Left lung (tissue), 10 donors: ENCODE results near the gene KCNG2. TPM values are rescaled to one million over a fixed set of nuclear protein-coding genes. Genes with fewer than 3 reads are reported as not detected.

Experiments used
- ATAC-seq: fragments of 200-7000 bp; cut with Tn5 transposase; one replicate; pipeline ENCODE4 v1.9.1; 2020; ENCODE audit warnings: moderate library complexity
- DNase-seq, 4 donors: peaks; one replicate each; pipeline ENCODE4 v3.0.0-alpha.2; 2013 to 2020
- H3K27ac ChIP-seq, 2 donors: fragments of 200-600 bp; sonication (generic) in 1 of 2; one replicate each; pipeline versions ENCODE4 v1.5.0 to v1.8.0; 2020 to 2021
- H3K27me3 ChIP-seq, 2 donors: fragments of 200-600 bp; sonication (generic) in 1 of 2; one replicate each; pipeline versions ENCODE4 v1.5.0 to v1.8.0; 2020 to 2021
- H3K36me3 ChIP-seq, 2 donors: fragments of 200-600 bp; sonication (generic) in 1 of 2; one replicate each; pipeline versions ENCODE4 v1.5.0 to v1.8.0; 2020 to 2021
- H3K4me1 ChIP-seq, 2 donors: fragments of 200-600 bp; one replicate each; pipeline ENCODE4 v1.8.0; 2021
- H3K4me3 ChIP-seq, 2 donors: fragments of 200-600 bp; sonication (generic) in 1 of 2; one replicate each; pipeline versions ENCODE4 v1.5.0 to v1.8.0; 2020 to 2021; ENCODE audit warnings: mild to moderate bottlenecking in 1 of 2
- H3K9me3 ChIP-seq, 2 donors: fragments of 200-600 bp; sonication (generic) in 1 of 2; one replicate each; pipeline versions ENCODE4 v1.5.0 to v1.8.0; 2020 to 2021
- CTCF ChIP-seq, 2 donors: fragments of 200-600 bp; sonication (generic) in 1 of 2; IDR thresholded peaks; one replicate each; pipeline versions ENCODE4 v1.5.0 to v1.8.0; 2021; ENCODE audit warnings: antibody characterized with exemption in 2 of 2
- intact Hi-C, 2 donors: fragments of 100-400 bp; cut with DNase I; formaldehyde crosslinking; loops; one replicate each; pipeline versions ENCODE4 v1.11.2 to v1.14.2; 2022
- polyA plus RNA-seq, 6 donors: library from polyadenylated mRNA; unstranded; fragments of 120-200 nt; gene quantifications; one replicate each; pipeline ENCODE4 v1.2.1, GENCODE V29; 2013; ENCODE audit not compliant: insufficient read length in 6 of 6
- total RNA-seq, 2 donors: library from RNA; stranded (reverse); fragmentation: NEBNext Ultra II Directional; extraction: Animal tissue kit (Norgen Biotek cat#: 25700); gene quantifications; one replicate each; pipeline ENCODE4 v1.2.1, GENCODE V29; 2021
- donor health status: DM: no; HTN: yes; CAD: no.
- donor health status: DM: no; HTN: no; CAD: no.

Gene KCNG2
- total and polyA plus RNA-seq, 8 donors, result 0.17 to 1.1 (median 0.31) TPM

- intact Hi-C loops, result no loop called here
- H3K36me3 ChIP-seq, result peaks cover 0 to 61% of the 10 kb centered on the region in 2 donors
- TF ChIP-seq CTCF (IDR thresholded peaks at IDR 0.05), result no peak
- DNase-seq, result no peak
- H3K4me3 ChIP-seq, result no peak overlapping the region
- H3K9me3 ChIP-seq, result peaks cover 0 to 11% of the 10 kb centered on the region in 2 donors
- ATAC-seq, result no peak
- H3K27me3 ChIP-seq, result no peaks in the 10 kb centered on the region
- H3K27ac ChIP-seq, result no peak overlapping the region
- no peaks in the 10 kb centered on the region for H3K4me1 ChIP-seq
Observed at GRCh38 chr18:79917853-79918614, 120.3 kb downstream of the KCNG2 start.

- TF ChIP-seq CTCF (IDR thresholded peaks at IDR 0.05), result no peak
- H3K36me3 ChIP-seq, result peaks cover 0 to 59% of the 10 kb centered on the region in 2 donors
- no peaks in the 10 kb centered on the region for H3K27me3 ChIP-seq
- peaks cover 0 to 11% of the 10 kb centered on the region in 2 donors for H3K9me3 ChIP-seq
- no peak for ATAC-seq
- intact Hi-C loops, result no loop called here
- no peak overlapping the region for H3K27ac ChIP-seq
- no peak overlapping the region for H3K4me3 ChIP-seq
- DNase-seq, result peak in 2 of 4 donors; percentile 27 to 75
- no peaks in the 10 kb centered on the region for H3K4me1 ChIP-seq
Observed at GRCh38 chr18:79918615-79919011, 120.9 kb downstream of the KCNG2 start.

- Histone ChIP-seq H3K27me3 (no peaks in the 10 kb centered on the region), H3K36me3 (peaks cover 0 to 61% of the 10 kb centered on the region in 2 donors), H3K4me3 (no peak overlapping the region), H3K4me1 (no peaks in the 10 kb centered on the region), H3K27ac (no peak overlapping the region), H3K9me3 (peaks cover 0 to 11% of the 10 kb centered on the region in 2 donors)
- no peak for TF ChIP-seq CTCF (IDR thresholded peaks at IDR 0.05)
- ATAC-seq (no peak), DNase-seq (peak in 2 of 4 donors; percentile 27 to 69)
- intact Hi-C loops, result no loop called here
Observed at GRCh38 chr18:79919089-79919488, 121.4 kb downstream of the KCNG2 start.

- Histone ChIP-seq H3K4me3 (no peak overlapping the region), H3K27ac (no peak overlapping the region), H3K27me3 (no peaks in the 10 kb centered on the region), H3K9me3 (peaks cover 0 to 2% of the 10 kb centered on the region in 2 donors), H3K4me1 (no peaks in the 10 kb centered on the region), H3K36me3 (peaks cover 0 to 57% of the 10 kb centered on the region in 2 donors)
- intact Hi-C loops, result no loop called here
- DNase-seq (peak in 1 of 4 donors; percentile 19), ATAC-seq (no peak)
- no peak for TF ChIP-seq CTCF (IDR thresholded peaks at IDR 0.05)
Observed at GRCh38 chr18:79921984-79922965, 124.5 kb downstream of the KCNG2 start.
